Nephron progenitor cell (in vitro differentiated cells): ENCODE data around the gene RNF217.

ENCODE experiments used
- DNase-seq: peaks from one replicate; pipeline ENCODE4 v3.0.0; 2021
- H3K27ac Mint-ChIP-seq: 2 replicates; pipeline ENCODE4 v1.8.0; 2021; ENCODE audit warnings: mild to moderate bottlenecking, moderate library complexity, mixed read lengths
- H3K27me3 Mint-ChIP-seq: 2 replicates; pipeline ENCODE4 v1.8.0; 2021; ENCODE audit warnings: mild to moderate bottlenecking, low read depth, mixed read lengths; ENCODE audit not compliant: poor library complexity
- H3K36me3 Mint-ChIP-seq: 2 replicates; pipeline ENCODE4 v1.8.0; 2021; ENCODE audit warnings: low read depth, mixed read lengths
- H3K4me1 Mint-ChIP-seq: 2 replicates; pipeline ENCODE4 v1.8.0; 2021; ENCODE audit warnings: mixed read lengths
- H3K4me3 Mint-ChIP-seq: 2 replicates; pipeline ENCODE4 v1.8.0; 2021; ENCODE audit warnings: mild to moderate bottlenecking, moderate library complexity, mixed read lengths
- H3K9me3 Mint-ChIP-seq: 2 replicates; pipeline ENCODE4 v1.8.0; 2021; ENCODE audit warnings: mild to moderate bottlenecking, moderate library complexity, mixed read lengths
- CTCF ChIP-seq: fragments of 200-600 bp; sonication (generic); IDR thresholded peaks from 2 replicates; pipeline ENCODE4 v1.5.0; 2021; ENCODE audit warnings: antibody characterized with exemption

Gene RNF217

GRCh38 chr6:125099211-125100073 is 137.2 kb downstream of the RNF217 start:
- peaks cover 52% of the 10 kb centered on the region for H3K4me1 Mint-ChIP-seq

GRCh38 chr6:125100074-125100652 is 137.9 kb downstream of the RNF217 start:
- TF ChIP-seq CTCF, result no peak
- Mint-ChIP-seq H3K9me3 (no peaks in the 10 kb centered on the region), H3K36me3 (no peaks in the 10 kb centered on the region), H3K27me3 (peaks cover 11% of the 10 kb centered on the region), H3K4me3 (peak overlapping the region; percentile 86), H3K4me1 (peaks cover 59% of the 10 kb centered on the region), H3K27ac (no peak overlapping the region)
- DNase-seq, result no peak

More at GRCh38 chr6:125099211-125100073, 137.2 kb downstream of the RNF217 start:
- DNase-seq, result peak; percentile 76
- no peaks in the 10 kb centered on the region for H3K36me3 Mint-ChIP-seq
- H3K4me3 Mint-ChIP-seq, result peak overlapping the region; percentile 86
- H3K9me3 Mint-ChIP-seq, result no peaks in the 10 kb centered on the region
- TF ChIP-seq CTCF, result no peak
- no peak overlapping the region for H3K27ac Mint-ChIP-seq
- peaks cover 11% of the 10 kb centered on the region for H3K27me3 Mint-ChIP-seq

- no peaks in the 10 kb centered on the region for H3K9me3 Mint-ChIP-seq
- no peak for TF ChIP-seq CTCF
- peaks cover 54% of the 10 kb centered on the region for H3K4me1 Mint-ChIP-seq
- no peak overlapping the region for H3K27ac Mint-ChIP-seq
- peaks cover 11% of the 10 kb centered on the region for H3K27me3 Mint-ChIP-seq
- no peak for DNase-seq
- H3K4me3 Mint-ChIP-seq, result peak overlapping the region; percentile 63
- no peaks in the 10 kb centered on the region for H3K36me3 Mint-ChIP-seq
Observed at GRCh38 chr6:125101128-125101527, 138.9 kb downstream of the RNF217 start.

GRCh38 chr6:125101631-125102030 is 139.4 kb downstream of the RNF217 start:
- Mint-ChIP-seq H3K4me3 (no peak overlapping the region), H3K4me1 (peaks cover 54% of the 10 kb centered on the region), H3K9me3 (no peaks in the 10 kb centered on the region), H3K27ac (no peak overlapping the region), H3K27me3 (peaks cover 7% of the 10 kb centered on the region), H3K36me3 (no peaks in the 10 kb centered on the region)
- DNase-seq, result no peak
- TF ChIP-seq CTCF, result no peak

- no peak for TF ChIP-seq CTCF
- H3K4me1 Mint-ChIP-seq, result peaks cover 54% of the 10 kb centered on the region
- no peaks in the 10 kb centered on the region for H3K36me3 Mint-ChIP-seq
- peak overlapping the region; percentile 7 for H3K27ac Mint-ChIP-seq
- H3K9me3 Mint-ChIP-seq, result peaks cover 4% of the 10 kb centered on the region
- H3K27me3 Mint-ChIP-seq, result peaks cover 5% of the 10 kb centered on the region
- DNase-seq, result no peak
- H3K4me3 Mint-ChIP-seq, result no peak overlapping the region
Observed at GRCh38 chr6:125102411-125102810, 140.2 kb downstream of the RNF217 start.
